Testis (tissue), 3 donors: ENCODE measurements around the gene PSRC1. TPM values are rescaled to one million over a fixed set of nuclear protein-coding genes. Genes with fewer than 3 reads are reported as not detected.

Source experiments
- DNase-seq: peaks from one replicate; pipeline ENCODE4 v3.0.0-alpha.2; 2019
- H3K27ac ChIP-seq, 2 donors: fragments of 200-600 bp; sonication (generic); one replicate each; pipeline ENCODE4 v1.5.1; 2019
- H3K27me3 ChIP-seq: fragments of 200-600 bp; sonication (generic); one replicate; pipeline ENCODE4 v1.5.1; 2019
- H3K36me3 ChIP-seq: fragments of 200-600 bp; sonication (generic); one replicate; pipeline ENCODE4 v1.5.1; 2017; ENCODE audit warnings: low read depth; ENCODE audit errors: missing control alignments
- H3K4me1 ChIP-seq: fragments of 200-600 bp; sonication (generic); one replicate; pipeline ENCODE4 v1.5.1; 2019
- H3K4me3 ChIP-seq, 2 donors: fragments of 200-600 bp; sonication (generic); one replicate each; pipeline ENCODE4 v1.5.1; 2017 to 2019
- H3K9me3 ChIP-seq: fragments of 200-600 bp; sonication (generic); one replicate; pipeline ENCODE4 v1.5.1; 2017
- POLR2A ChIP-seq: fragments of 450-650 bp; IDR thresholded peaks from one replicate; pipeline ENCODE4 v1.6.1; 2017; ENCODE audit warnings: antibody characterized with exemption, mild to moderate bottlenecking, moderate library complexity
- WGBS, 2 donors: methylation state at CpG; one replicate each; pipeline ENCODE4 v1.1.5; 2018; 5-methylcytosine and 5-hydroxymethylcytosine counted together
- intact Hi-C: fragments of 100-400 bp; cut with DNase I; formaldehyde crosslinking; loops from one replicate; pipeline ENCODE4 v1.15.1; 2023; ENCODE audit warnings: low total_unique reads
- polyA plus RNA-seq: library from polyadenylated mRNA; stranded (reverse); fragments of 350-450 nt; fragmentation: Illumina TruSeq; extraction: RNeasy Lipid Tissue Mini Kit (QIAGEN cat#74804); gene quantifications from one replicate; pipeline ENCODE4 v1.2.3, GENCODE V29; 2014; ENCODE audit warnings: low read depth, low replicate concordance; ENCODE audit not compliant: insufficient read depth
- total RNA-seq, 2 donors: library from RNA; depleted of rRNA; stranded (reverse); fragments of >200 nt; gene quantifications; one replicate each; pipeline ENCODE4 v1.2.3, GENCODE V29; 2016
- TF ChIP-seq, protein P1 (sequence below), 3 experiments: fragments of 450-650 bp in 2 of 3; fragments of 200-600 bp in 1 of 3; sonication (generic) in 1 of 3; IDR thresholded peaks; one replicate each; pipeline ENCODE4 v1.5.1; 2016 to 2019; ENCODE audit warnings: antibody characterized with exemption in 3 of 3, mild to moderate bottlenecking in 2 of 3, moderate library complexity in 1 of 3

Gene PSRC1
- total and polyA plus RNA-seq, 3 donors from 2014 or later, result 24.0 to 48.9 (median 34.0) TPM

DNA sequence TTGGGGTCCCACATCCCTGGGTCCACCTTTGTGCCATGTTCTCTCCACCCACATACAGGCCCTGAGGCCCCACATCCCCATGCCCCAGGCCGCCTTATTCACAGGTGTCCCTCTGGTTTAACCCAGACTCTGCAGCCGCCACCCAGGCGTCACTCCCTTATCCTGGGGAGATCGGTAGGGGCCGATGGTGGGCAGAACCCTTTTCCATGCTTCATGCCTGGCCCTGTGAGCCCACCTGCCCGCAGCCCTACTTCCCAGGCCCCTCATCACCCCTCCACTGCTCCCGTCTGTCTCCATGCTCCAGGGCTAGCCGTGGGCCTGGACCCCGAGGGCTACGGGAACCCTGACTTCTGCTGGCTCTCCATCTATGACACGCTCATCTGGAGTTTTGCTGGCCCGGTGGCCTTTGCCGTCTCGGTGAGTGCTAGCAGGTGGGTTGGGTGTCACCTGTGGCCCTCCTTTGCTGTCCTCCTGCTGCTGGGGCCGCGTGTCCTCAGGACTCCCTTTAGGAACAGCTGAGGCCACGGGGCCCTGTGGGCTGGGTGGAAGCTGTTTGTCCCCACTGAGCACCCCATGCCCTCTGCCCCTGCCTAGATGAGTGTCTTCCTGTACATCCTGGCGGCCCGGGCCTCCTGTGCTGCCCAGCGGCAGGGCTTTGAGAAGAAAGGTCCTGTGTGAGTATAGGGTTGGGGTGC, 12.2 kb downstream of the PSRC1 start:
- DNase-seq, result no peak
- intact Hi-C loops, result no loop called here
- Histone ChIP-seq H3K9me3 (no peaks in the 10 kb centered on the region), H3K4me3 (no peak overlapping the region), H3K27me3 (no peaks in the 10 kb centered on the region), H3K36me3 (no peaks in the 10 kb centered on the region), H3K4me1 (peaks cover 36% of the 10 kb centered on the region), H3K27ac (peak overlapping the region in 1 of 2 donors; percentile 87)
- 93% methylated on average over 16 to 20 of the region's 20 CpGs for WGBS, 2 donors
- TF ChIP-seq, protein P1, sequence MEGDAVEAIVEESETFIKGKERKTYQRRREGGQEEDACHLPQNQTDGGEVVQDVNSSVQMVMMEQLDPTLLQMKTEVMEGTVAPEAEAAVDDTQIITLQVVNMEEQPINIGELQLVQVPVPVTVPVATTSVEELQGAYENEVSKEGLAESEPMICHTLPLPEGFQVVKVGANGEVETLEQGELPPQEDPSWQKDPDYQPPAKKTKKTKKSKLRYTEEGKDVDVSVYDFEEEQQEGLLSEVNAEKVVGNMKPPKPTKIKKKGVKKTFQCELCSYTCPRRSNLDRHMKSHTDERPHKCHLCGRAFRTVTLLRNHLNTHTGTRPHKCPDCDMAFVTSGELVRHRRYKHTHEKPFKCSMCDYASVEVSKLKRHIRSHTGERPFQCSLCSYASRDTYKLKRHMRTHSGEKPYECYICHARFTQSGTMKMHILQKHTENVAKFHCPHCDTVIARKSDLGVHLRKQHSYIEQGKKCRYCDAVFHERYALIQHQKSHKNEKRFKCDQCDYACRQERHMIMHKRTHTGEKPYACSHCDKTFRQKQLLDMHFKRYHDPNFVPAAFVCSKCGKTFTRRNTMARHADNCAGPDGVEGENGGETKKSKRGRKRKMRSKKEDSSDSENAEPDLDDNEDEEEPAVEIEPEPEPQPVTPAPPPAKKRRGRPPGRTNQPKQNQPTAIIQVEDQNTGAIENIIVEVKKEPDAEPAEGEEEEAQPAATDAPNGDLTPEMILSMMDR (IDR thresholded peaks at IDR 0.05), result no peak
- TF ChIP-seq POLR2A, result no peak

DNA sequence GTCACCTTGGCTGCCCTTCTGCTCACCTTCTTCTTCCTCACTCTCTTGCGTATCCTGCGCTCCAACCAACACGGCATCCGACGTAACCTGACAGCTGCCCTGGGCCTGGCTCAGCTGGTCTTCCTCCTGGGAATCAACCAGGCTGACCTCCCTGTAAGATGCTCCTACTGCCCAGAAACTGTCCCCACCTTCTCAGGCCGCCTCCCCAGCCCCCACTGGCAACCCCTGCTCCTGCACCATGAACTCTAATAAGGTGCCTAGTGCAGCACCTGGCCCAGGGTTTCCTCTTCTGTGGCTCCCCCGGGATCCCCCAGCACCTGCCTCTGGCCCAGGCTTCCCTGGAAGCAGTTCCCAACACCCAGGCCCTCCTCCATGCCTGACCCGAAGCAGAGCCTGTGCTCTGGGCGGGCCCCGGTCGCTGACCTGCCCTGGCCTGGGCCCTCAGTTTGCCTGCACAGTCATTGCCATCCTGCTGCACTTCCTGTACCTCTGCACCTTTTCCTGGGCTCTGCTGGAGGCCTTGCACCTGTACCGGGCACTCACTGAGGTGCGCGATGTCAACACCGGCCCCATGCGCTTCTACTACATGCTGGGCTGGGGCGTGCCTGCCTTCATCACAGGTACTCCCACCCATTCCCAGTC, 12.8 kb downstream of the PSRC1 start:
- intact Hi-C loops, result no loop called here
- H3K36me3 ChIP-seq, result no peaks in the 10 kb centered on the region
- WGBS, 2 donors, result 90 to 95% methylated on average over 17 of the region's 17 CpGs

DNA sequence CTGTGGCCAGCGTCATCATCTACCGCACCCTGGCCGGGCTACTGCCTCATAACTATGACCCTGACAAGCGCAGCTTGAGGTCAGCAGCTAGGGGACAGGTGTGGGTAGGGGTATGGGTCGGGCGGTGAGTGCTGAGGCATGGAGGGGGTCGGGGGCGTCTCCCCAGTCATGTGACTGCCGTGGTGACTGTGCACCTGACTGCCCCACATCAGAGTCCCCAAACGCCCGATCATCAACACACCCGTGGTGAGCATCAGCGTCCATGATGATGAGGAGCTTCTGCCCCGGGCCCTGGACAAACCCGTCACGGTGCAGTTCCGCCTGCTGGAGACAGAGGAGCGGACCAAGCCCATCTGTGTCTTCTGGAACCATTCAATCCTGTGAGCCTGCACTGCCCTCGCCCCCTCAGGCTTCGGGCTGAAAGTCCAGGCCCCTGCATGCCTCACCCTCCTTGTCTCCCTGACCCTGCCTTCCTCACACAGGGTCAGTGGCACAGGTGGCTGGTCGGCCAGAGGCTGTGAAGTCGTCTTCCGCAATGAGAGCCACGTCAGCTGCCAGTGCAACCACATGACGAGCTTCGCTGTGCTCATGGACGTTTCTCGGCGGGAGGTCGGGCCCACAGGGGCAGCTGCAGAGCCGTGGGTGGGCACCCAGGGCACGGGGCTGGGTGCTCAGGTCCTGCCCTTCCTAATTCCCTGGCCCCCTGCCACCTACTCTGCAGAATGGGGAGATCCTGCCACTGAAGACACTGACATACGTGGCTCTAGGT, 13.5 kb downstream of the PSRC1 start:
- intact Hi-C loops, result no loop called here
- no peak overlapping the region for H3K27ac ChIP-seq
- H3K4me1 ChIP-seq, result peaks cover 23% of the 10 kb centered on the region
- WGBS, 2 donors, result 91 to 95% methylated on average over 7 to 32 of the region's 33 CpGs
- TF ChIP-seq, protein P1 (IDR thresholded peaks at IDR 0.05), result no peak
- TF ChIP-seq POLR2A, result no peak
- H3K9me3 ChIP-seq, result no peaks in the 10 kb centered on the region
- DNase-seq, result no peak
- no peaks in the 10 kb centered on the region for H3K36me3 ChIP-seq
- H3K27me3 ChIP-seq, result no peaks in the 10 kb centered on the region
- no peak overlapping the region for H3K4me3 ChIP-seq

More for the DNA sequence above, 12.8 kb downstream of the PSRC1 start:
- no peak overlapping the region for H3K27ac ChIP-seq
- H3K4me1 ChIP-seq, result peaks cover 29% of the 10 kb centered on the region
- no peak for DNase-seq
- no peaks in the 10 kb centered on the region for H3K9me3 ChIP-seq
- no peak overlapping the region for H3K4me3 ChIP-seq
- TF ChIP-seq, protein P1 (IDR thresholded peaks at IDR 0.05), result no peak
- no peak for TF ChIP-seq POLR2A
- H3K27me3 ChIP-seq, result no peaks in the 10 kb centered on the region

DNA sequence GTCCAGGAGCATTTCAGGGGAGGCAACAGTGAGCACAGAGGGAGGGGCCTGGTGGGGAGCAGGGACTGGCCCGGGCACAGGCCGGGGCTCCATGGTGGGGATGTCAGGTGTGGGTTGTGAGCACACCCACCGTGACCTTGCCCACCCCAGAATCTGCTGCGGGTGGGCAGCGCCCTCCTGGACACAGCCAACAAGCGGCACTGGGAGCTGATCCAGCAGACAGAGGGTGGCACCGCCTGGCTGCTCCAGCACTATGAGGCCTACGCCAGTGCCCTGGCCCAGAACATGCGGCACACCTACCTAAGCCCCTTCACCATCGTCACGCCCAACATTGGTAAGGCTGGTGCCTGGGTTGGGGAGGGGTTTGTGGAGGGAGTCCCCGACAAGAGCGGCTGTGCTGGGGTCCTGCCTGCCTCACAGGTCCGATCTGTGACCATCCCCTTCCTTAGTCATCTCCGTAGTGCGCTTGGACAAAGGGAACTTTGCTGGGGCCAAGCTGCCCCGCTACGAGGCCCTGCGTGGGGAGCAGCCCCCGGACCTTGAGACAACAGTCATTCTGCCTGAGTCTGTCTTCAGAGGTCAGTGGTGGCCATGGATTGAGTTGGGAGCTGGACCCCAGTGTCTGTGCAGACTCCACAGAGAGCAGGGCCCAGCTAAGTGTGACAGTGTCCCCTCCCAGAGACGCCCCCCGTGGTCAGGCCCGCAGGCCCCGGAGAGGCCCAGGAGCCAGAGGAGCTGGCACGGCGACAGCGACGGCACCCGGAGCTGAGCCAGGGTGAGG, 14.3 kb downstream of the PSRC1 start:
- WGBS, 2 donors, result 96 to 98% methylated on average over 7 to 29 of the region's 29 CpGs
- intact Hi-C loops, result no loop called here

More for the DNA sequence above, 14.3 kb downstream of the PSRC1 start:
- peaks cover 18% of the 10 kb centered on the region for H3K4me1 ChIP-seq
- TF ChIP-seq, protein P1 (IDR thresholded peaks at IDR 0.05), result no peak
- no peak for TF ChIP-seq POLR2A
- no peaks in the 10 kb centered on the region for H3K9me3 ChIP-seq
- no peak for DNase-seq
- H3K4me3 ChIP-seq, result no peak overlapping the region
- no peak overlapping the region for H3K27ac ChIP-seq
- no peaks in the 10 kb centered on the region for H3K36me3 ChIP-seq
- no peaks in the 10 kb centered on the region for H3K27me3 ChIP-seq
